BJ (cell line): ENCODE measurements around the gene LHFPL6. TPM values are rescaled to one million over a fixed set of nuclear protein-coding genes. Genes with fewer than 3 reads are reported as not detected.
A peak's percentile ranks its signal among the peaks of the same experiment; 100 is the strongest.

ENCODE experiments used
- CTCF ChIA-PET: fragments of 350-600 bp; formaldehyde crosslinking; extraction: SDS; loops from one replicate; lab custom pipeline; 2021; ENCODE audit warnings: antibody characterized with exemption, inconsistent platforms; lab: Yijun Ruan, JAX
- POLR2A ChIA-PET: fragments of 300-600 bp; sonication (Branson Sonifier 250); formaldehyde crosslinking; extraction: SDS; loops from one replicate; lab custom pipeline; 2021; ENCODE audit warnings: antibody characterized with exemption; lab: Charles Lee
- DNase-seq: peaks from one replicate; pipeline ENCODE4 v3.0.0-alpha.2; 2011; ENCODE audit warnings: low read depth
- H3K27me3 ChIP-seq: 2 replicates; pipeline ENCODE4 v1.6.0; 2011; ENCODE audit warnings: low read length; ENCODE audit not compliant: control insufficient read depth, insufficient read depth
- H3K36me3 ChIP-seq: 2 replicates; pipeline ENCODE4 v1.5.1; 2011; ENCODE audit warnings: low read length; ENCODE audit not compliant: control insufficient read depth, insufficient read depth
- H3K4me3 ChIP-seq: 2 replicates; pipeline ENCODE4 v1.5.1; 2011; ENCODE audit warnings: low read depth, mild to moderate bottlenecking, control low read depth, low read length
- polyA plus RNA-seq: library from polyadenylated mRNA; depleted of rRNA; stranded (reverse); fragments of >200 nt; gene quantifications from 2 replicates; pipeline ENCODE4 v1.2.3, GENCODE V29; 2011
- TF ChIP-seq, protein P1 (sequence below): IDR thresholded peaks from 2 replicates; pipeline ENCODE4 v1.5.1; 2011; ENCODE audit warnings: low read depth, mild to moderate bottlenecking, control low read depth, inconsistent platforms, low read length, moderate library complexity; ENCODE audit not compliant: insufficient read depth

LHFPL6 gene
- polyA plus RNA-seq, 1 experiment, result 69.0 TPM

DNA sequence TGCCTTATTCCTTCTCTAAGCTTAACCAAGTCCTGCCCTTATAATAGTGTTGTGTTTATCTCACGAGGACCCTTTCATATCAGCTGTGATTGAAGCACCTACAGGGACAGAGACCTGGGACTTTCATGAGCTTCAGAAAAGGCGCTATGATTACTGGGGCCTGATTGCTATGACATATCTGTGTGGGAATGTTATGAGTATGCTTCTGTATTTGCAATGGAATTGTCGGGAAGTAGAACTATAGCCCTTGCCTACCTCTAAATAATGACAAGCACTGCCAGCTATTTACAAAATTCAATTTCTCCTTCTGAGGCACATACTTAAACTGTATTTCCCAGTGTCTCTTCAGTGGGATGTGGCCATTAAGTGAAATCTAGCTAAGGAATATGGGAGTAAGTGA, 191.5 kb downstream of the LHFPL6 start:
- DNase-seq, result no peak
- Histone ChIP-seq H3K4me3 (no peak overlapping the region), H3K27me3 (no peaks in the 10 kb centered on the region), H3K36me3 (no peaks in the 10 kb centered on the region)
- POLR2A ChIA-PET, result no interaction called here
- CTCF ChIA-PET, result interaction anchor here (0.5 to 2.1 kb wide), 4 partner anchors 191 to 1734 kb away, joined by 3 to 8 read pairs (median 4); partner anchors contain the start of gene LHFPL6
- TF ChIP-seq, protein P1, sequence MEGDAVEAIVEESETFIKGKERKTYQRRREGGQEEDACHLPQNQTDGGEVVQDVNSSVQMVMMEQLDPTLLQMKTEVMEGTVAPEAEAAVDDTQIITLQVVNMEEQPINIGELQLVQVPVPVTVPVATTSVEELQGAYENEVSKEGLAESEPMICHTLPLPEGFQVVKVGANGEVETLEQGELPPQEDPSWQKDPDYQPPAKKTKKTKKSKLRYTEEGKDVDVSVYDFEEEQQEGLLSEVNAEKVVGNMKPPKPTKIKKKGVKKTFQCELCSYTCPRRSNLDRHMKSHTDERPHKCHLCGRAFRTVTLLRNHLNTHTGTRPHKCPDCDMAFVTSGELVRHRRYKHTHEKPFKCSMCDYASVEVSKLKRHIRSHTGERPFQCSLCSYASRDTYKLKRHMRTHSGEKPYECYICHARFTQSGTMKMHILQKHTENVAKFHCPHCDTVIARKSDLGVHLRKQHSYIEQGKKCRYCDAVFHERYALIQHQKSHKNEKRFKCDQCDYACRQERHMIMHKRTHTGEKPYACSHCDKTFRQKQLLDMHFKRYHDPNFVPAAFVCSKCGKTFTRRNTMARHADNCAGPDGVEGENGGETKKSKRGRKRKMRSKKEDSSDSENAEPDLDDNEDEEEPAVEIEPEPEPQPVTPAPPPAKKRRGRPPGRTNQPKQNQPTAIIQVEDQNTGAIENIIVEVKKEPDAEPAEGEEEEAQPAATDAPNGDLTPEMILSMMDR, result no peak

DNA sequence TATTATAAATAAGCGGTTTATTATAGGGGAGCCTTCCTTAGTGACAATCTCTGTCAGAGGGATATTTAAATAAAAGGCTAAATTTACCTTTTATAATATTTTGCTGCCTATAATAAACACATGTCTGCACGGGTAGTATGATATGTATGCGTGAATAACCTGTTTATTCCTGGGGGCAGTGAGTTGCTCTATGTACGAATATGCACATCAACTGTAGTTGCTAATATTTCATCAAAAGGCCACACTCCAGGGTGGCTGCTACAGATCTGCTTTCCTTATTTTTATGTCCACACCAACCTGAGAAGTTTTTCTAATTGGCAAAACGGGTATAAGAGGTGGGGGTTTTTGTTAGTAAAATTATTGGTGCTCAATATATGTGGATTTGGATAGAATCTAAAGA, 192.0 kb downstream of the LHFPL6 start:
- ChIA-PET CTCF (interaction anchor here (0.5 to 2.1 kb wide), 4 partner anchors 192 to 1735 kb away, joined by 3 to 8 read pairs (median 4); partner anchors contain the start of gene LHFPL6), POLR2A (no interaction called here)
- DNase-seq, result no peak
- Histone ChIP-seq H3K4me3 (no peak overlapping the region), H3K36me3 (no peaks in the 10 kb centered on the region), H3K27me3 (no peaks in the 10 kb centered on the region)
- TF ChIP-seq, protein P1, result no peak

DNA sequence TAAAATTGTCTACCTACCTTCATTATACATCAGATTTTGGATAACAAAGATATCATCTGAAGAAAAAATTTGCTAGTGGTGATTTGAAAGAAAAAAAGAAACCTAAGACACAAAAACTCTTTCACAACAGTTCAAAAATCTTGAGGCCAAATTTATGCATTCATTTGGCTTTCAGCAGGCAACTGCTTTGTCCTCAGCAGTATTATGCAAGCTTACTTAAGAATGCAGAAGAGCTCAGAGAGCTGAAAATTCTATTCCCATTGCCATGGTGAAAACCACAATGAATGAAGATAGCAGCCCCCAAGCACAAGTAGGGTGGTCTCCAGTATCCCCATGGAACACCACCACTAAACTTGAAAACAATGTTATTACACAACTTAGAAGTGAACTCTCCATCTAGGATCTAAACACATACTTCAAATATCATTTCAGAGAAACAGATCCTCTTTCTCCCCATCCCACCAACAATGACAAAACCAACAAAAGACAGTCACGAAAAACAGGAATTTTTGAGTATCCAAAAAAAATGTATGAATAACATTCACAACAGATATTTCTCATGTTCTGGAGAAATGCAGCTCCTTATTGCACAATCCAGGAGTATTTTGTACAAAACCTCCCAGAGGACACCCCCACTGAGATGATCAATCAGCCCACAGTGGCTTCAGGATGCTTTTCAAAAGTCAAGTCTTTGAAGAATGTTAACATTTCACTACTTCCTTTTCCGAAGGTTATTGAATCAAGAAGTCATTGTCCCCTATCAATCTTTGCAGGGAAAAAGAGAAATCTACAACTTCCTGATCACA, 192.7 kb downstream of the LHFPL6 start:
- no peak overlapping the region for H3K4me3 ChIP-seq
- CTCF ChIA-PET, result interaction anchor here (0.7 to 1.1 kb wide), 2 partner anchors 9 to 201 kb away, joined by 3 read pairs; no protein-coding TSS in a partner anchor
- POLR2A ChIA-PET, result no interaction called here
- TF ChIP-seq, protein P1, result no peak
- DNase-seq, result peak; percentile 33
- H3K27me3 ChIP-seq, result no peaks in the 10 kb centered on the region
- H3K36me3 ChIP-seq, result no peaks in the 10 kb centered on the region

DNA sequence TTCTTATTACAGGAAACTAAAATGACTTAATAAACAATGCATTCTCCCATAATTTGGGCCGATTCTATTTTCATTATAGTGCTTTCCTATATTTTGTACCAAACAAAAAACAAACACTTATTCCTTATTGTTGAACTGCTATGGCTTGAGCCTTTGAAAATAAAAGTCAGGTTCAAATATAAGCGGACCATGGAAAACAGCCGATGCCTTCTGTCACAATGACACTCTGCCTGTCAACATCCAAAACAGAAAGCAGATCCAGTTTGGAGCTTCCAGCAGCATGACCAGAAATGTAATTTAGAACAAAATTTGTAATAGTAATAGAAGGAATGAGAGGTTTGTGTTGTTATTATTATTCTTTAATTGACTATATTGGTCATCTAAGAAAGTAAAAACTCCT, 194.5 kb downstream of the LHFPL6 start:
- POLR2A ChIA-PET, result no interaction called here
- TF ChIP-seq, protein P1, result no peak
- CTCF ChIA-PET, result no interaction called here

DNA sequence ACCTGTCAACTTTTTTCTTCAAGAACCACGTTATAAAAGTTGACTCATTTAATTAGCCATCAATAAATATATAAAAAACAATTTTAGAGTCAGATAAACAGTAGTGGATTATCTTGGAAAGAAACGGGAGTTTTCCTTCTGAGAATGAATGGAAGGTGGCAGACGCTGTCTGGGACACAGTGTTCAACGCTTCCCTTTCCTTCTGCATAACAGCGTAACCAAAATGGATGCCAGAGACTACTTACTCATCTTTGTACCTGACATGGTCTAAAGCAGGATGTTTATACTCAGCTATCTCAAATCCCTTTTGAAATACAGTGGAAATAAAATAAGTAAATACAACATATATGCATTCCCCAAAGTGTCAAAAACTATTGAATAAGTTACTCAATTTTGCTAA, 195.2 kb downstream of the LHFPL6 start:
- Histone ChIP-seq H3K27me3 (no peaks in the 10 kb centered on the region), H3K4me3 (no peak overlapping the region), H3K36me3 (no peaks in the 10 kb centered on the region)
- POLR2A ChIA-PET, result no interaction called here
- TF ChIP-seq, protein P1, result no peak
- DNase-seq, result no peak
- CTCF ChIA-PET, result no interaction called here

More for the DNA sequence above, 194.5 kb downstream of the LHFPL6 start:
- no peak for DNase-seq
- H3K27me3 ChIP-seq, result no peaks in the 10 kb centered on the region
- H3K4me3 ChIP-seq, result no peak overlapping the region
- H3K36me3 ChIP-seq, result no peaks in the 10 kb centered on the region
